Pulmonary artery endothelial cell (primary cell): ENCODE data around the gene CDX1. TPM values are rescaled to one million over a fixed set of nuclear protein-coding genes. Genes with fewer than 3 reads are reported as not detected.

Experiments
- DNase-seq: peaks from one replicate; pipeline ENCODE4 v3.0.0-alpha.2; 2011; ENCODE audit warnings: low read depth, low spot score
- total RNA-seq: library from RNA; depleted of rRNA; stranded (reverse); fragments of >200 nt; gene quantifications from 2 replicates; pipeline ENCODE4 v1.2.3, GENCODE V29; 2014

CDX1 gene
- total RNA-seq, 1 donor from 2014 or later = not detected

DNA sequence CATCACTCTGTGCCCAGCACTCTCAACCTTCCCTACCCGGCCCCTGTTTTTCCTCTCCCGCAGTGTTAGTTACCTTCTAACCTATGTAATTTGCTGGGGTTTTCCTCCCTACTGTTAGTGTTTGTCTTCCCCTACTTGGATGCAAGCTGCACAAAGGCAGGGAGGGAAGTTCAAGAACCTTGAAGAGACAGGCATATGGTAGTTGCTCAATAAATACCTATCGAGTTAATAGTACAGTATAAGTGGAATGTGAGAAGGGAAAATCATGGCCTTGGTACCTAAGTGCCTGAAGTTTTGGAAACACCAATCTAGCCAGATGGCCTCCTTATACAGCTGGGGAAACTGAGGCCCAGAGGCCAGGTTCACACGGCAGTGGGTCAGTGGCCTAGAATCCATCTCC is 35.1 kb upstream of the CDX1 start:
- no peak for DNase-seq

DNA sequence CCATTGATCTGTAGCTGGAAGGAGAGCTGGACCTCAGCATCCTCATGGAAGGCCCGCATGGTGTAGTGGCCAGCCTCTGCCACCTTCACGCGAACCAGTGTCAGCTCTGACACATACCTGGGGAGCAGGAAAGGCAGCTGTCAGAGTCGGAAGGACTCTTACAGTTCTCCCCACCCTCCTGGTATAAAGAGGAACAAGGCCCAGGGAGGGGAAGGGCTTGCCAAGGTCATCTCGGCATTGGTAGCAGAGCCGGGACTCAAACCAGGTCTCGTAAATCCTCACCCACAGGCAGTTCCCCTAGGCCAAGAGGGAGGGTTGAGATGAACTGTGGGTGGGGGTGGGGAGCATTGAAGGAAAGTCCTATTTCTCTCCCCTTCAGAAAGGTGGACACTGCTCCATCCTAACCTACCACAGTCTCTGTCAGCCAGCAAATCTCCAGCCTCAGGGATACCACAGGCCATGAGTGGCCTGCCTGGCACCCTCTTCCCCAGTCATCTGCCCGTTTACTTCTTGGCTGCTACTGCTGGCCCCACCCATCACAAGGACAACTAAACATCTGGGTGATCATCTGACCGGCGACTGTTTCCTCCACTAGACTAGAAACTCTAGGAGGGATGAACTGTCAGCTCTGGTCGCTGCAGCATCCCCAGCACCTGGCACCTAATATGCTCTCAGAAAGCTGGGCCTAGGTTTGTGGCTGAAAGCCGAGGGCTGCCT is 34.4 kb upstream of the CDX1 start:
- DNase-seq = no peak

DNA sequence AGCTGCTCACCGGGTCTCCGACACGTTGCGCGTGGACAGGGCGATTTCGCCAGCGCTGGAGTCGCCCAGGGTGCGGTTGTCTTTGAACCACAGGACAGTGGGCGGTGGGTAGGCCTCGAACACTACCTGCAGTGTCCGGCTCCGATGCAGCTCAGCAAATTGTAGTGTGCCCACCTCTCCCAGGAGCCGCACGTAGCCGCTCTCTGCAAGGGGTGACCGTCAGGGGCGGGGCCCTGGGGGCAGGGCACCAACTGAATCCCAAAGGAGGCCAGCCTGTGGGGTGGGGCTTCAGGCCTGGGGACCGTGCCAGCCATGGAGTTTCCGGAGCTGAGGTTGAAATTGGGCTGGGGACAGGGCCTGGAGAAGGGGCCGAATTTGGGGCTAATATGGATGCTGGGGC is 33.8 kb upstream of the CDX1 start:
- no peak for DNase-seq

DNA sequence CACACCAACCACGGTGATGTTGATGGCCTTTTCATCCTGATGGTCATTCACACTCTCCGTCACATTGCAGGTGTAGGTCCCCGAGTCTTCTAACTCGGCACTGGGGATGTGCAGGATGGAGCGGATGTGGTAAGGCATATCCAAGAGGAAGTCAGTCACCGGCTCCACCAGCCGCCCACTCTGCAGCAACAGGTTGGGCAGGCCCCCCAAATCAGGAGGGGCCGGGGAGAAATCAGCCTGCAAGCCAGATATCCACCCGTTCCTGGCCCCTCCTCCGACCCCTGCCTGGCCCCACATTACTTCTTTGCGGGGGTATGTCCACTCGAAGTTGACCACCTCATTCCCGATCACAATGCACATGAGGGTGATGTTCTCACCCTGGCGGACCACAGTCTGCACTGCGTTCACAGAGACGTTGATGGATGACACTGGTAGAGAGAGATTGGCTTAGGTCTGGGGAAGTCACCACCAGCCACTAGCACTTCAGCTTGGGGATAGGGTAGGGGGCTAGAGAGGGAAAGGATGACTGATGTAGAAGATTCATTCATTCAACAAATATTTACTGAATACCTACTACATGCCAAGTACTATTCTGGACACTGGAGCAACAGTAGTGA is 32.9 kb upstream of the CDX1 start:
- DNase-seq = no peak

DNA sequence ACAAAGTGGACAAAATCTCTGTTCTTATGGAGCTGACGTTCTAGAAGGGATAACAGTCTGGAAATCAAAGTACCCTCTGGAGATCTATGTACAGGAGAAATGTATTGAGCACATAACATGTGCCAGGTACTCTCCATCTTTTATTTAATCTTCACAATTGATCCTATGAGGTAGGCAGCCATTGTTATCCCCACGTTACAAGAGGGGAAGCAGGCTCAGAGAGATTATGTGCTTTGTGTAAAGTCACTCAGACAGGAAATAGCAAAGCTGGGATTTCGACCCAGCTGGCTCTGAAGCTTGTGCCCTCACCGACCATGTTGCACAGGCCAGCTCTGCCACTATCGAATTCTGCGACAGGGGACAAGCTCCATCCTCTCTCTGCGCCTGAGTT is 32.4 kb upstream of the CDX1 start:
- no peak for DNase-seq

DNA sequence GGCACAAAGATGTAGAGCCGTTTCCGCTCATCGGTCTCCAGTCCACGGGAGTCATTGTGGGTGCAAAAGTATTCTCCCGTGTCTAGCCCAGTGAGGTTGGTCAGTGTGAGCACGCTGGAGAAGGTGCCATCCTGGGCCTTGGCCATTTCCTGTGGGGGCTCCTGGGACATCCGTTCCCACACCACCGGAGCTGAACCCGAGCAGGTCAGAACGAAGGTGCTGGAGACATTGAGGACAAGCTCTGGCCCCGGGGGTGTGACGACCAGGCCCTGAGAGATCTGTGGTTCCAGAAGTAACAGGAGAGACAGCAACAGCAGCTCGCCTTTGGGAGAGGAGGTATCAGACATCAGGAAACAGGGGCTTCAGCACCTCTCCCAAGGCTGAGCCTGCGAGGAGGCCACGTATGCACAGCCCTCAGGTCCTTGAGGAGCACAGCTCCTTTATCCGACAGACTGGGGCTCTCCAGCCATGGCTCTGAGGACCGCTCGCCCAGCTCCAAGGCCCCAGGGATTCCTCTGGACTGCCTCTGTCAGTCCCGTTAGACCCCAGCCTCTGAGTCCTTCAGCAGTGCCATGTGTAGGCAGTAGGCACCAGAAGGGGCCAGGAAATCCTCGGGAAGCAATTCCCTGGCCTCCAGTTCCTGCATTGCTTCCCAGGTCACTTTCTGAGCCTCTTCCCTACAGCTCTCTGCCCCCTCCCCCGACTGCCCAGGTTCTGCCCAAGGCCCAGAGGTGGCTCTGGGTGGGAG is 30.8 kb upstream of the CDX1 start:
- no peak for DNase-seq

DNA sequence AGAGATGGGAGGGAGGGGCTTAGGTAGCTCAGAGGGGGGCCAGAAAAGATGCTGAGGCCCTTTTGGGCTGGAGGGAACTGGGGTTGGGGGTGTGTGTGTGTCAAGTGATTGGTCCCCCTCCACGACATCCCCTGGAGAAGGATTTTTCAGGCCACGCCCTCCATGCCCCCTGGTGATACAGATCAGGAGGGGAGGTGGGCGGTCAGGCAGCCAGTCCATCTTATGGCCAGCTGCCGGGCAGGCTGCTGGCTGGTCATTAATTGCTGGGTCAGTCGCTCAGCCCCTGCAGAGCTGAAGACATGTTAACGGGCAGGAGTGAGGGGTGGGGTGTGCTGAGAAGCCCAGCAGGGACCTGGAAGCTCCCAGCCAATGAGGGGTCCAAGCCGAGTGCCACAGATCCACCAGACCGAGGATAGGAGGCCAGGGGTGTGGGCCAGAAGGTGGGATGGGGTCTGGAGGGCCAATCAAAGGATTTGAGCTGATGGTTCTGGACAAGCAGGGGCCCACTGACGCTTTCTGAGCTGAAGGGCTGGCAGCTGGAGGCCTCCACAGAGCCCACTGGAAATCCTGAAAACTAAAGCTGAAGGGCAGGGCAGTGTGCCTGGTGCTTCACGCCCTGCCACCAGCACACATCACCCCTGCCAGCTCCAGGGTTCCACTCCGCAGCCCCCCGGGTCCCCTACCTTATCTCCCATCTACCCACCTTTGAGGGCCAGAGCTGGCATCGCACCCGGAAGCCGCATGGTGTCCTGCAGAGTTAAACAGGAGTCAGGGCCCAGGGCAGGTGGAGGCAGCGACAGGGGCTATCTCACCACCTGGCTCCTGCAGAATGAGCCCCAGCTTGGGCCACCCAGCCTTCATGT is 30.0 kb upstream of the CDX1 start:
- DNase-seq = no peak

DNA sequence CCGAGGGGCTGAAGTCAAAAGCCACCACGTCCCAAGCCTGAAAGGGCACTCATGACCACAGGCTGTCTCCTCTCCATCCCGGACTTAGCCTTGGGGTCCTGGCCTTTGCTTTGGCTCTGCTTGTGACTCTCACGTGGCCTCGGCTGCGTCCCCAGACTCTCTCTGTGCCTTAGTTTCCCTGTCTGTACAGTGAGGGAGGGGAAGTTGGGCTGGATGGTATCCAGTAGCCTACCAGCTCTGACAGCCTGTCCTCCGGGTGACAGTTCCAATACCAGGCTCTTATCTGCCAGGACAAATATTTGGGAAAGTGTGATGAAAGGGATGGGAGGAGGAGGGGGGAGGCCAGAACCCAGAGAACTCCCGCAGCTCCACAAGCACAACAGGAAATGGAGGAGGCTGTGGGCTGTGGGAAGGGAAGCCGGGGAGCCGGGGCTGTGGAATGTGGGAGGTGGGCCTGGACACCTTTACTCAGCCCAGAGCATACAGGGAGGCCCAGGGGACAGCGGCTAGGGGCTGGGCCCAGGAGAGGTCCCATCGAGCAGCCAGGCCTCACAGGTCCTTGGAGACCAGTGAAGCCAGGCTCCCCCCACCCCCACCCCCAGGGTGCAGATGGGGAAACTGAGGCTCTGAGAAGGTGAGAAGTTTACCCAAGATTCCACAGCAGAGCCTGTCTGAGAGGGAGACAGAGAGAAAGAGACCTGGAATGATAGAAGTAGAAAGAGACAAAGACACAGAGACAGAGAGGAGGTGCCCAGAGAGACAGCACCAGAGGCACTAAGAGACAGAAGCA is 29.2 kb upstream of the CDX1 start:
- no peak for DNase-seq

DNA sequence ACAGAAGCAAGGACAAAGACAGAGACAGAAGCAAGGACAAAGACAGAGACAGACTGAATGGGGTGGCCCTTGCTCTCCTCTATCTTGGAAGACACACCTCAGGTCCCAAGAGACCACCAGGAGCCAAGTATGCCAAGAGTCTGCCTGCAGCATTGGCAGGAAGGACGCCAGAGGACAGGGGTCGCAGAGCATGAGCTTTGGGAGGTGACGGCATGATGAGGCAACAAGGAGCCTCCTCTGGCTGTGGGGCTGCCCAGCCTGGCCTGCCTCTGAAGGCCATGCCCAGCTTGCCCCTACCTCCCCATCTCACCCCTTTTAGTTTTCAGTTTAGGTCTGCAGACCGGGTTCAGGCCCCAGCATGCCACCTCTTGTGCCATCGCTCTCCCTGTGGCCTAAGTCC is 28.6 kb upstream of the CDX1 start:
- DNase-seq = no peak

DNA sequence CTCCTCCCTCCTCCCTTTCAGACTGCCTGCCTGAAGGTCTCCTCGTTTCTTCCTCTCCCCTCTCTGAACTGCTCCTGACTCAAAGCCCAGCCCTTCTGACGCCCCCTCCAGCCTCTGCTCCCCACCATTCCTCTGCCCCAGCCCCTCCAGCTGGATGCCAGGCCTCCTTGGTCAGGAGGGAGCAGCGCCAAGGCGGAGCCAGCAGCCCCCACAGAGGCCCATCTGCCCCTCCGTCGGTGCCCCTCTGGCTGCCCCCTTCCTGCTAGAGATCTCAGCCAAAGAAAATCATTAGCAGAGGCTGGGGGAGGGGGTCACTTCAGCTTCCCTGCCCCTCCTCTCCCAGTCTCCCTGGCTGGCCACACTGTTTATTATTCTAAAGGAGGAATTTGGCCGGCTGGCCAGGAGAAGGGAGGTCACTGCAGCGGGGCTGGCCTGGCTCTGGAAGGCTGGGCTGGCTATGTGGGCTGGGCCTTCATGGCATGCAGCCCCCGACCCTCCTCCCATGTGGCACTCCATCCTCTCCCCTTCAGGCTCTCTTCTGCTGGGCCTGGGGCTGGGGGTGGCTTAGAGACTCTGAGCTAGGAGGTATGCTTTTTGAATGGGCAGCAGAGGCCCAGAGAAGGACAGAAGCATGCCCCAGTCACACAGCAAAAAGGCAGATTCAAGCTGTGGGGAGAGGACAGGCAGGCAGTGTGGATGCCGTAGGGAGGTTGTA is 27.9 kb upstream of the CDX1 start:
- DNase-seq = no peak

DNA sequence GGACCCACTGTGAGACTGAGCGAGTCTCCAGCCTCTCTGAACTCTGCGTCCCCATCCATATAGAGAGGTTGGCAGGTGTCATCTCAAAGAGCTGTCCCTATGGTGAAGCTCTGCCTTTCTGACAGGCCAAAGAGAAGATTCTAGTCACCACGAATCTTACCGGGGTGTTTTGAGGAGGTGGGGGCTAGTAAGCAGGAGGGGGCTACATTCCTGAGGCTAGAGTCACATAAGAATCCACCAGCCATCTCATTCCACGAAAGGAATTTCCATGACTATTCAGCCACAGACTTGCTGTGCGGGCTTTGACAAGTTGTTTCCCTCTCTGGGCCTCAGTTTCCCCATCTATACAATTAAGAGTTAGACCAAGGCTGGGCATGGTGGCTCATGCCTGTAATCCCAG is 27.2 kb upstream of the CDX1 start:
- DNase-seq = no peak

DNA sequence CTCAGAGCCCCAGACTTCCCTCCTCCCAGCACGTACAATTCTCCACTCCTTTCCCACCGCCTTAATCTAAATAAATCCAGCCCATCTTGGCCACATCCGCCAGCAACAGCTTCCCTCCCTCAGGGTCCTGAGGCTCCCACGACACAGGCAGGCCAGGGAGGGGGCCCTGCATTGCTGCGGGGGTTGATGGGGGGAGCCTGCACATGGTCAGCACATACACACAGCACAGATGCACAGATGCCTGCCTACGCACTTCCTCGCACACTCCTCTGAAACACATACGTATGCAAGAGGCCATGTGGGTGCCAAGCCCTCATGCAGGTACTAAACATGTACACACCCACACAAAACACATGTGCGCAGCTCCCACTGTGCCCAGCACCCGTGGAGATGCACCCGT is 25.7 kb upstream of the CDX1 start:
- DNase-seq = no peak

DNA sequence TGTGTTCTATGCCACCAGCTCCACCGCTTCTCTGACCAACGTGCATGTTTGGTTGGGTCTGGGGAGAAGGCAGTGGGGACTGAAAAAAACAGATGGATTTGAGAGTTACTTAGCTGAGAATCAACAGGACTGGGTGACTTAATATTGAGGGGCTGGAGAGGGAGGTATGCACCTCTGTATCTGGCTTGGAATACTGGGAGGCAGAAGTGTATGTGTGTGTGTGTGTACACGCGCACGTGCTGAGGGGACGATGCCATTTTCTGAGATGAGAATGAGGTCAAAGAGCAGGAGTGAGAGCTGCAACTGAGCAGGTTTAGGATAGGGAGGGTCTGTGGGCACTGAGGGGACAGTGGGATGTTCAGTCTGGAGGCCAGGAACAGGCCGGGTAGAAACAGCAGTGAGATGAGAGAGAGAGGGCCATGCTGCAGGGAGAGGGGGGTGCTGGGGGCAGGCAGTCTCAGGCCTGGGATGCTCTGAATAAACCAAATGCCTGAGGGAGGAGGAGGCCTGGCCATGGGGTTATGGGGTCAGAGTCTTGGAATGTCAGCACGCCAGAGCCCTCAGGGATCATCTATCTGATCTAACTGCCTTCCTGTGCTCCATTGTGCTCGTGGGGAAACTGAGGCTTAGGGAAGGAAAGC is 24.9 kb upstream of the CDX1 start:
- DNase-seq = no peak

DNA sequence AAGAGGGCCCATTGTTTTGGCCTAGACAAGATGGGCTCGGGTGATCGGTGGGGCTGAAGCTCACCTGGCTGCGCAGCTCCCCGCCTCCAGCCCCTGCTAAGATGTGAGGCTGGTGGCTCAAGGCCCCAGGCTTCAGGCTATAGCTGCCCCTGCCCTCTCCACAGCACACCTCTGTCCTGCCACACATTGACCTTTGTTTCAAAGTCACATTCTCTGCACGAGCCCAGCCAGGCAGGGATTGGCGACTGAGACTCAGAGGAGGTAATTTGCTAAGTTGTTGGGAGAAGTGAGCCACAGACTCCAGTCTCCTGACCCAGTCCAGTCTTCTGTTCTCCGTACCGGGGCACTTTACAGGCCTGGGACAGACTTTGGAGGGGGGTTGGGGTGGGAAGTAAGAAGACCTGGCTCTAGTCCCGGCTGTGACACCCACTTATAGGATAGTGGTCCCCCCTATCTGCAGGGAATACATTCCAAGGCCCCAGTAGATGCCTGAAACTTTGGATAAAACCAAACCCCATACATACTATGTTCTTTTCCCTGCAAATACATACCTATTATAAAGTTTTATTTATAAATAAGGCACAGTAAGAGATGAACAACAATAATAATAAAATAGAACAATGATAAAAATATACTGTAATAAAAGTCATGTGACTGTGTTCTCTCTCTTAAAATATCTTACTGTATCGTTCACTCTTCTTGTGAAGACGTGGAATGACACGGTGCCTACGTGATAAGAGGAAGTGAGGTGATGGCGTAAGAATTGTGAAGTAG is 24.2 kb upstream of the CDX1 start:
- no peak for DNase-seq

DNA sequence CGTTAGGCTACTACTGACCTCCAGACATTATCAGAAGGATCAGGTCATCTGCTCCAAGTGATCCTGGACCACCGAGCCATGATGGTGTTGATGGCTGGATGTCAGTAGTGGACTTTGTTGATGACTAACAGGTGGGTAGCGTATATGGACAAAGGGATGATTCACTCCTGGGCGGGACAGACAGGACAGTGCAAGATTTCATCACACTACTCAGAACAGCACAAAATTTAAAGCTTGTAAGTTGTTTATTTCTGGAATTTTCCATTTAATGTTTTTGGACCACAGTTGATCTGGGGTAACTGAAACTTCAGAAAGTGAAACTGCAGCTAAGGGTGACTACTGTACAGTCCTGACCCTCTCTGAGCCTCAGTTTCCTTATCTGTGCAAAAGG is 23.6 kb upstream of the CDX1 start:
- DNase-seq = no peak

DNA sequence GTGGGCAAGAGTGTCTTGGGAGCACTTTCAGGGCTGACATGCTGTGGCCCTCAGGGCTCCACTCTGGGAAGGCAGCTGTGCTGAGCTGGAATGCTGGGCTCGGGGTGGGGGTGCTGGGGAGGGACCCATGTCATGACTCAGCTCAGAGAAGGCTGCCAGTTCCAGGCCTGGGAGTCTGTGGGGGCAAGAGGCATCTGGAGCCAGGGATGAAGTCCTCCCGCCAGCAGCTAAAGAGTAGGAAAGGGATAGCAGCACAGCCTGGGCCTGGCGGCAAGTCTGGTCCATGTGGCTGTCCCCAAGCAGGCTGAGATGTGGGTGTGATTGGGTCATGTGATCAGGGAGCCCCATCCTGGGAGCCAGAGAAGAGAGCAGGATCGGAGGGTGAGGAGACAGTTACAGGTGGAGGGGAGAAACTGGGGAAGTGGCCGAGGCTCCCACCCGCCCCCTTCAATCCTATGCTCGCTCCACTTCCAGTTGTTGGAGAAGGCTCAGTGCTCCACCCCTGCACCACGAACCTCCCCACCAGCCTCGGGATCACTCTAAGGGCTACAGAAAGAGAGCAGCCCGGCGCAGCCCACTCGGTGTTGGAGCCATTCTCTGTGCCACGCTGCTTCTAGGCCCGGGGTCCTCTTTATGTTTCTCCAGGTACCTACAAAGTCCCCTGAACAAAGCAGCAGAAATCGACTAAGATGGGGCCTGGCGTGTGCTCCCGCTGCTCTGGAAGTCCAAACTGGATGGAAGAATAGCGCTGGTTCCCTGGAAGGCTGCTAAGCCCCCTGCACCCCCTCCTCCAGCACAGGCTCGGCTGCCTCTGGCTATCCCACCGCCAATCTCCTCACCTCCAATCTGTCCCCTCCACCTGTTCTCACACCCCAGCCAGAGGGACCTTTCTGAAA is 23.0 kb upstream of the CDX1 start:
- no peak for DNase-seq

DNA sequence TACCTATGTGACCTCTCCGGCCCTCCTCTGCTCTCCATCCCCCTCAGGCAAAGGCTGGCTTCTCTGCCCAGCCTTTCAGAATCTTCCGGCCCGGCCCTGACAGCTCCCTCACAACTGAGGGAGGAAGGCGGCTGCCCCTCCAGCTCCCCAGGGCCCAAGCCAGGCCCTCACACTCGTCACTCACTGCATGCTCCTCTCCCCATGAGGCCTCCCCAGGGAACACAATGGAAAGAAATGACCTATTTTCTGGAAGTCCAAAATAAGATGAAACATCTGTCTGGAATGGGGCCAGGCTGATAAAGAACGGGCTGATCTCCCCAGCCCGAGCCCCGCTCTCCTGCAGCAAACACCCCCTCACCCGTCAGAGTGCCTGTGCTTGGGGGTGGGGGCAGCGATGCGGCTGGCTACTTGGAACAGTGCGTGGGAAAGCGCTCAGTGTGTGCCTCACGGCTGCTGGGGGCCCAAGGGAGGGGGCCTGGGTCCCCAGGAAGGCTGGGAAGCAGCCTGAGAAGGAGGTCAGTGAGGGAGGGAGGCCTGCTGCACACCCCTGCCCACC is 22.3 kb upstream of the CDX1 start:
- no peak for DNase-seq

DNA sequence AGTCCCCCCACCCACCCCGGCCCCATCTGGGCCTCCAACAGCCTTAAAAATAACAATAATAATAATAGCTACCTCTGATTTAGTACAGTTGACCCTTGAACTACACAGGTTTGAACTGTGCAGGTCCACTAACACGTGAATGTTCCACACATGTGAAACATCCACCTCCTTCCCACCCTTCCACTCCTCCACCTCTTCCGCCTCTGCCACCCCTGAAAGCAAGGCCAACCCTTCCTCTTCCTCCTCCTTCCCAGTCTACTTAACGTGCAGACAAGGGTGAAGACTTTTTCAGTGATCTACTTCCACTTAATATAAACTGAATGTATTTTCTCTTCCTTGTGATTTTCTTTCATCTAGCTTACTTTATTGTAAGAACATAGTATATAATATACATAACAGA is 21.7 kb upstream of the CDX1 start:
- DNase-seq = no peak
